Measurements from ENCODE around the gene PICK1.

The PICK1 gene

DNA sequence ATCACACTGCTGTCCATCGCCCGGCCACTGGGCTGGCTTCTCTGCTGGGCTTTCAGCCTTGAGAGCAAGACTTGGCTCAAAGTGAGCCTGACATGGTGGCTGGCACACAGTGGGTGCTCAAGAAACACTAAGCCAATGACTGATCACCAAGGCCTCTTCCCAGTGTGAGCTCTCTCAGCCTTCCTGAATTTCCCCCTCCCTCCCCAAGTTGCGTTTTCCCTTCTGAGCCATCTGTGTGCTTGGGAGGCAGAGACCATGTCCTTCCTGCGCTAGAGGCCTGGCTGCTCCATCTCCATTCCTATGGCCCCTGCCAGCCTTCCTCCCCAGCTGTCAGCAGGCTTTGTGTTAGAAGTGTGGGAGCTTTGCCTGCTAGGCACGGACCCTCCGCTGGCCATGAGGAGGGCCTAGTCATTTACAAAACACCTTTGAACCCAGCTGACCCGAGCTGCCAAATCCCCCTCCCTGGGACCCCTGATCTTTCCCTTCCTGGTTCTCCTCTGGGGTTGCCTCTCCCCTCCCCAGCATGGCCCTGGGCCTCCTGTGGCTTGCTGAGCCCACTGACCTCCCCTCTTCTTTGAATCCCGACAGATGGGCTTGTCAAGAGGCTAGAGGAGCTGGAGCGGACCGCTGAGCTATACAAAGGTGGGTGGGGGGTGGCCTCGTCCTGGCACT lies 13.2 kb downstream of the PICK1 start:
- no peak for DNase-seq (ENCODE audit: low spot score)
- TF ChIP-seq, protein P1, sequence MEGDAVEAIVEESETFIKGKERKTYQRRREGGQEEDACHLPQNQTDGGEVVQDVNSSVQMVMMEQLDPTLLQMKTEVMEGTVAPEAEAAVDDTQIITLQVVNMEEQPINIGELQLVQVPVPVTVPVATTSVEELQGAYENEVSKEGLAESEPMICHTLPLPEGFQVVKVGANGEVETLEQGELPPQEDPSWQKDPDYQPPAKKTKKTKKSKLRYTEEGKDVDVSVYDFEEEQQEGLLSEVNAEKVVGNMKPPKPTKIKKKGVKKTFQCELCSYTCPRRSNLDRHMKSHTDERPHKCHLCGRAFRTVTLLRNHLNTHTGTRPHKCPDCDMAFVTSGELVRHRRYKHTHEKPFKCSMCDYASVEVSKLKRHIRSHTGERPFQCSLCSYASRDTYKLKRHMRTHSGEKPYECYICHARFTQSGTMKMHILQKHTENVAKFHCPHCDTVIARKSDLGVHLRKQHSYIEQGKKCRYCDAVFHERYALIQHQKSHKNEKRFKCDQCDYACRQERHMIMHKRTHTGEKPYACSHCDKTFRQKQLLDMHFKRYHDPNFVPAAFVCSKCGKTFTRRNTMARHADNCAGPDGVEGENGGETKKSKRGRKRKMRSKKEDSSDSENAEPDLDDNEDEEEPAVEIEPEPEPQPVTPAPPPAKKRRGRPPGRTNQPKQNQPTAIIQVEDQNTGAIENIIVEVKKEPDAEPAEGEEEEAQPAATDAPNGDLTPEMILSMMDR (IDR thresholded peaks at IDR 0.05; ENCODE audit: extremely low read depth, missing control alignments) = no peak

DNA sequence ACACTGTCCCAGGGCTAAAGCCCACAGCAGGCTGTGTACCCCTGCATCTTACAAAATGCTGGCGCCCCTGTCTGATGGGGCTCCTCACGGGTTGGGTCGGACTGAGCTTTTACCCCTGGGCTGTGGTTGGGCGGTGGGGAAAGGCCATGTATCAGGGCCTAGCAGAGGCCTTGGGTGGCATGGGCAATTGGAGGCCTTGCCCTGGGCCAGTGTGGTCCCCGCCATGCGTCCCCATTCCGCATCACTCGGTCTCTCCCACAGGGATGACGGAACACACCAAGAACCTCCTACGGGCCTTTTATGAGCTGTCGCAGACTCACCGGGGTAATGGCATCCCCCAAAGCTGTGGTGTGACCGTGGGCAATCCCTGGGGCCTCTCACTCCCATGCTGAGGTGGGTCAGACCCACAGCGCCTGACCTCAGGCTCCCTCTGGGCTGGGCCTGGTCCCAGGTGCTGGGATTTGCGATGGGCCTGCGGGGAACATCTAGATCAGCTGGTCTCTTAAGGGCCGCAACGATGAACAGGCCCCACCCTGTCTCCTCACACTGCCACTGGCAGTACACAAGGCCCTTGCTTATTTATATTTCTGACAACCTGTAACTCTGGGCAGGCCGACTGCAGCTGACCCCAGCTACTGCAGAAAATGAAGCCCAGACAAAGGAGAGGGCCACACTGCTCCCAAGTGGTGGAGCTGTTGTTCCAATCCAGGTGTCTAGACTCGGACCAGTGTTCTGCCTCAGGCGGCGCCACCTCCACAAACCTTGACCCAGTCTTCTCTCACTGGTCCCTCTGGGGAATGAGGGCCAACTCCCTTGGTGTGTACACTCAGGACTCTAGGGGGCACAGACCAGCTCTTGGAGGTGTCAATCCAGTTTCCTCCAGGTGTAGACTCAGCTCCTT lies 14.5 kb downstream of the PICK1 start:
- DNase-seq (ENCODE audit: low spot score) = no peak
- TF ChIP-seq, protein P1 (IDR thresholded peaks at IDR 0.05; ENCODE audit: extremely low read depth, missing control alignments) = no peak

DNA sequence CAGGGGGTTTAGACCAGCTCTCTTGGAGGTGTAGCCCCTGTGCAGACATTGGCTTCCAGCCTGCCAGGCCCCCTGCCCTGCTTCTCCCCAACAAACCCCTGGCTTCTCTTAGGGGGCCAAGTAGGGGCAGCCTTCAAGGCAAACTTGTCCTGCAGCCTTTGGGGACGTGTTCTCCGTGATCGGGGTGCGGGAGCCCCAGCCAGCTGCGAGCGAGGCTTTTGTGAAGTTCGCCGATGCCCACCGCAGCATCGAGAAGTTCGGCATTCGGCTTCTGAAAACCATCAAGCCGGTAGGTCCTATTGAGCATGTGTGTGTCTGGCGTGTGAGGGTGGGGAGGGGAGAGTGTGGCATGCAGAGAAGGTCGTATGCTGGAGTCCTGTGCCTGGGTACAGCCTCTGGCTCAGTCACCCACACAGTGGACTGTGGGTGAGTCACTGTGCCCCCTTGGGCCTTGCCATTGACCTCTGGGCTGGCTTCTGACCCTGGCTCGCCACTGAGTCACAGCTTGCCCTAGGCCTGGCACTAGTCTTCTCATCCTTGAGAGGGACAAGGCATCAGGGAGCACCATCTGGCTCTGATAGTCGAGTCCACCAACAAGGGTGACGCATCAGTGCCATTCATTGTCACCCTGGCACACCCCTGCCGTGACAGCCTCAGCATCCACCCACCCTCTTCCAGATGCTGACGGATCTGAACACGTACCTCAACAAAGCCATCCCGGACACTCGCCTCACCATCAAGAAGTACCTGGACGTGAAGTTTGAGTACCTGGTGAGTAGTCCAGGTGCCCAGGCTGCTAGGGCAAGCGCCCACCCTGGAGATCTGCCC lies 15.3 kb downstream of the PICK1 start:
- no peak for DNase-seq (ENCODE audit: low spot score)
- TF ChIP-seq, protein P1 (IDR thresholded peaks at IDR 0.05; ENCODE audit: extremely low read depth, missing control alignments) = no peak

DNA sequence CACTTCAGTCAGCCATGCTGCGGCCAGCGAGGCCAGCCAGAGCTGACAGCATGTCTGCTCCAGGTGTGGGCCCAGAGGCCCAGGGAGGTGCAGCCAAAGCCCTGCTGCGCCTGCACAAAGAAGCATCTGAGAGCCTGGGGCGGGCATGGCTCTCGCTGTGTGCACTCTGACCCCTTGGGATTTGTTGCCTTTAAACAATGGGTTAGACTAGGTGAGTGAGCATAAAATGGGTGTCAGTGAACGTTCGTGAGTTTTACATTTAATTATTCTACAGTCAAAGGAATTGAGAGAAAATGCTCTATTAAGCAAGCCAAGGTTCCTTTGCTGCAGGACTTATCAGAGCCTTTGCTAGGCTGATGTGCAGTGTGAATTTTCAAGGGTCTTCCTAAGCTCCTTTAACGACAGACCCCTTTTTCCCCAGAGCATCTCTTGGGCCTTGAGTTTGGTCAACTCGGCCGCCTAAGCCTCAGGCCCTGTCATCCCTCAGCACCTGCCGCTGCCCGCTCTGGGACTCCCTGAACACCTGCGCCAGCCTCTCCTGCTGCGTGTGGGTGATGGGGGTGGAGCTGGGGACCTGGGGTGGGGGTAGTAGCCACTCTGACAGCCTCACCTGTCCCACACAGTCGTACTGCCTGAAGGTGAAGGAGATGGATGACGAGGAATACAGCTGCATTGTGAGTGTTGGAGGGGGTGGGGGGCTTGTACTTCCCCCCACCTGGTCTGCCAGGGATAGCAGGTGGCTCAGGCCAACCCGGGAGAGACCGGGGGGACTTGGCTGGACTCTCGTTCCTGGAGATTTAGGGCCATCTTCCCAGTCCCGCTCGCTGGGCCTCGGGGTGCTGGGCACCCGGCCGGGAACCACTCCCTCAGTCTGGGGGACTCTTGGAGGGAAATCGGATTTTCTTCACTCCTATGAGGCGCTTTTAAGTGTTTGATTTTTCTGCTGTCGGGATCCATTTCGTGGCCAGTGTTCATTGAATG lies 16.2 kb downstream of the PICK1 start:
- TF ChIP-seq, protein P1 (IDR thresholded peaks at IDR 0.05; ENCODE audit: extremely low read depth, missing control alignments) = no peak
- no peak for DNase-seq (ENCODE audit: low spot score)

DNA sequence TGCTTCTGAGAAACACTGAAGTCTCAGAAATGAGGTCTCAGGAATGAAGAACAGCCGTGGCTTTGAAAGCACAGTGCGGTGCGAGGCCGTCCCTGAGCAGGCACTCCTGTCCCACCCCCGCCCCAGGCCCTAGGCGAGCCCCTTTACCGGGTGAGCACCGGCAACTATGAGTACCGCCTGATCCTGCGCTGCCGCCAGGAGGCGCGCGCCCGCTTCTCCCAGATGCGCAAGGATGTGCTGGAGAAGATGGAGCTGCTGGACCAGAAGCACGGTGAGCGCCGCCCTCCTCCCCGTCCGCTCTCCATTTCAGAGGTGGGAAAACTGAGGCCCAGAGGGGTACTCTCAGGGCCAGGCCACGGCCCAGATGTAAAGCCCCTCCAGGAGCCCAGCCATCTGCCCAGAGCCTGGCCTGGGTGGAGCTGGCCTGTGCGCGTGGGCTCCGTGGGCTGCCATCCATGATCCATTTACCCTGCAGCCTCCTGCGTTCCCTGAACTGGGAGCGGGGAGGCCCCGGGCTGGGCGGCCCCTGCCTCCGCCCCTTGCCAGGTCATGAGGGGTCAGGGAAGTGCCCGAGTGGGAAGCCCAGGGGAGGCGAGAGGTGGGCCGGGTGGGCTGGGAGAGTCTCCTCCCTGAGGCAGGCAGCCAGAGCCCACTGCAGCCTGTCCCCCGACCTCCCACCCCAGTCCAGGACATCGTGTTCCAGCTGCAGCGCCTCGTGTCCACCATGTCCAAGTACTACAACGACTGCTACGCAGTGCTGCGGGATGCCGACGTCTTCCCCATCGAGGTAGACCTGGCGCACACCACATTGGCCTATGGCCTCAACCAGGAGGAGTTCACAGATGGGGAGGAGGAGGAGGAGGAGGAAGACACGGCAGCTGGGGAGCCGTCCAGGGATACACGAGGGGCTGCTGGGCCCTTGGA lies 17.2 kb downstream of the PICK1 start:
- no peak for DNase-seq (ENCODE audit: low spot score)

More for the DNA sequence above, 17.2 kb downstream of the PICK1 start:
- TF ChIP-seq, protein P1 (IDR thresholded peaks at IDR 0.05; ENCODE audit: extremely low read depth, missing control alignments) = no peak

Measured in GM20000 (cell line).